Left lung (tissue), 10 donors: ENCODE results near the gene PDZD8. TPM values are rescaled to one million over a fixed set of nuclear protein-coding genes. Genes with fewer than 3 reads are reported as not detected.

Source experiments
- ATAC-seq: fragments of 200-7000 bp; cut with Tn5 transposase; one replicate; pipeline ENCODE4 v1.9.1; 2020; ENCODE audit warnings: moderate library complexity
- DNase-seq, 4 donors: peaks; one replicate each; pipeline ENCODE4 v3.0.0-alpha.2; 2013 to 2020
- H3K27ac ChIP-seq, 2 donors: fragments of 200-600 bp; sonication (generic) in 1 of 2; one replicate each; pipeline versions ENCODE4 v1.5.0 to v1.8.0; 2020 to 2021
- H3K27me3 ChIP-seq, 2 donors: fragments of 200-600 bp; sonication (generic) in 1 of 2; one replicate each; pipeline versions ENCODE4 v1.5.0 to v1.8.0; 2020 to 2021
- H3K36me3 ChIP-seq, 2 donors: fragments of 200-600 bp; sonication (generic) in 1 of 2; one replicate each; pipeline versions ENCODE4 v1.5.0 to v1.8.0; 2020 to 2021
- H3K4me1 ChIP-seq, 2 donors: fragments of 200-600 bp; one replicate each; pipeline ENCODE4 v1.8.0; 2021
- H3K4me3 ChIP-seq, 2 donors: fragments of 200-600 bp; sonication (generic) in 1 of 2; one replicate each; pipeline versions ENCODE4 v1.5.0 to v1.8.0; 2020 to 2021; ENCODE audit warnings: mild to moderate bottlenecking in 1 of 2
- H3K9me3 ChIP-seq, 2 donors: fragments of 200-600 bp; sonication (generic) in 1 of 2; one replicate each; pipeline versions ENCODE4 v1.5.0 to v1.8.0; 2020 to 2021
- intact Hi-C, 2 donors: fragments of 100-400 bp; cut with DNase I; formaldehyde crosslinking; loops; one replicate each; pipeline versions ENCODE4 v1.11.2 to v1.14.2; 2022
- polyA plus RNA-seq, 6 donors: library from polyadenylated mRNA; unstranded; fragments of 120-200 nt; gene quantifications; one replicate each; pipeline ENCODE4 v1.2.1, GENCODE V29; 2013; ENCODE audit not compliant: insufficient read length in 6 of 6
- total RNA-seq, 2 donors: library from RNA; stranded (reverse); fragmentation: NEBNext Ultra II Directional; extraction: Animal tissue kit (Norgen Biotek cat#: 25700); gene quantifications; one replicate each; pipeline ENCODE4 v1.2.1, GENCODE V29; 2021
- TF ChIP-seq, protein P1 (sequence below), 2 donors: fragments of 200-600 bp; sonication (generic) in 1 of 2; IDR thresholded peaks; one replicate each; pipeline versions ENCODE4 v1.5.0 to v1.8.0; 2021; ENCODE audit warnings: antibody characterized with exemption in 2 of 2
- donor health status: DM: no; HTN: yes; CAD: no.
- donor health status: DM: no; HTN: no; CAD: no.

Gene PDZD8
- total and polyA plus RNA-seq, 8 donors: 24.2 to 38.2 (median 29.6) TPM

DNA sequence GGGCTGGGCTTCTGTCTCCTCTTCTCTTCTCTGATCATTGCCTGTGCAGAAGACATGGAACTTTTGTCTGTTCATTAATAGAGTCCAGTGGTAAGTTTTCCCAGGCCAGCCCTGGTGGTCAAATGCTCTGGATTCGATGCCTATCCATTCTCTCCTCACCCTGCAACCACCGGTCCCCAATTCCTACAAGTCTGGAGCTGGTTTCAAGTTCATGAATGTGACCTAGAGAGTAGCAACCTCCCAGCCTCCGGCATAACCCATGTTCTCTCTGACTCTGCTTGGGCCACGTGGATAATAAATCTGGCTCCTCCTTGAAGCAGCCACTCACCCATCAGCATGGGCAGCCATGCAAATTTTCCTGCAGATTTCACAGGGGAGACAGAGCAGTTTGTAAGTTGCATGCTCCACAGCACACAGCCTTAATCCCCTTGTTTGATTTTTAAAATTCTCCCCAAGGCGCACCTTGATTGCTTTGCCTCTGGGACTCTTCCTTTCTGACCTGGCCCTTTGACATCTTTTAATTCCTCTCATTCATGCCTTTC, 37.3 kb upstream of the PDZD8 start:
- TF ChIP-seq, protein P1, sequence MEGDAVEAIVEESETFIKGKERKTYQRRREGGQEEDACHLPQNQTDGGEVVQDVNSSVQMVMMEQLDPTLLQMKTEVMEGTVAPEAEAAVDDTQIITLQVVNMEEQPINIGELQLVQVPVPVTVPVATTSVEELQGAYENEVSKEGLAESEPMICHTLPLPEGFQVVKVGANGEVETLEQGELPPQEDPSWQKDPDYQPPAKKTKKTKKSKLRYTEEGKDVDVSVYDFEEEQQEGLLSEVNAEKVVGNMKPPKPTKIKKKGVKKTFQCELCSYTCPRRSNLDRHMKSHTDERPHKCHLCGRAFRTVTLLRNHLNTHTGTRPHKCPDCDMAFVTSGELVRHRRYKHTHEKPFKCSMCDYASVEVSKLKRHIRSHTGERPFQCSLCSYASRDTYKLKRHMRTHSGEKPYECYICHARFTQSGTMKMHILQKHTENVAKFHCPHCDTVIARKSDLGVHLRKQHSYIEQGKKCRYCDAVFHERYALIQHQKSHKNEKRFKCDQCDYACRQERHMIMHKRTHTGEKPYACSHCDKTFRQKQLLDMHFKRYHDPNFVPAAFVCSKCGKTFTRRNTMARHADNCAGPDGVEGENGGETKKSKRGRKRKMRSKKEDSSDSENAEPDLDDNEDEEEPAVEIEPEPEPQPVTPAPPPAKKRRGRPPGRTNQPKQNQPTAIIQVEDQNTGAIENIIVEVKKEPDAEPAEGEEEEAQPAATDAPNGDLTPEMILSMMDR (IDR thresholded peaks at IDR 0.05): no peak
- no peak for DNase-seq
- intact Hi-C loops: no loop called here

GRCh38 chr10:117411479-117412399, 36.5 kb upstream of the PDZD8 start:
- TF ChIP-seq, protein P1 (IDR thresholded peaks at IDR 0.05): no peak
- H3K4me1 ChIP-seq: peaks cover 4 to 16% of the 10 kb centered on the region in 2 donors
- H3K4me3 ChIP-seq: no peak overlapping the region
- no peaks in the 10 kb centered on the region for H3K27me3 ChIP-seq
- ATAC-seq (no peak), DNase-seq (no peak)
- no peak overlapping the region for H3K27ac ChIP-seq
- H3K36me3 ChIP-seq: no peaks in the 10 kb centered on the region
- no peaks in the 10 kb centered on the region for H3K9me3 ChIP-seq
- intact Hi-C loops: no loop called here

More for the DNA sequence above, 37.3 kb upstream of the PDZD8 start:
- Histone ChIP-seq H3K27ac (no peak overlapping the region), H3K4me1 (peaks cover 4 to 16% of the 10 kb centered on the region in 2 donors), H3K4me3 (no peak overlapping the region), H3K36me3 (no peaks in the 10 kb centered on the region), H3K27me3 (no peaks in the 10 kb centered on the region), H3K9me3 (no peaks in the 10 kb centered on the region)
- no peak for ATAC-seq

DNA sequence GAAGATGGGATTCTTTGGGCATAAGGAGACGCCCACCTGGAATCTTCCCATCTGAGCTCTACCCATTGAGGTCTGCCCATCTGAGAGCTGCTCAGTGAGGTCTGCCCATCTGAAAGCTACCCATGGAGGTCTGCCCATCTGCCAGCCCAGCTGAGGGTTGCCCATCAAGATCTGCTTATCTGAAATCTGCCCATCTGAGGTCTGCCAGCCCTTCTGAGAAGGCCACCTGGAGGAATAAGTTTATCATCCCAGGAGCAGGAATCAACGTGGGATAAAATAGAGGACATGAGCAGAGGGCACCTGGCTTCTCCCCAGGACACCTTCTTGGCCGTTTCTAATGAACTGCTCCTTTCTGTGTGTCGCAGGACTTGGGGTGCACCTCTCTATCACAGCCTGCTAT, 35.3 kb upstream of the PDZD8 start:
- Histone ChIP-seq H3K36me3 (no peaks in the 10 kb centered on the region), H3K27ac (no peak overlapping the region), H3K4me3 (no peak overlapping the region), H3K27me3 (no peaks in the 10 kb centered on the region), H3K4me1 (peaks cover 4 to 19% of the 10 kb centered on the region in 2 donors), H3K9me3 (no peaks in the 10 kb centered on the region)
- intact Hi-C loops: no loop called here
- no peak for ATAC-seq
- TF ChIP-seq, protein P1 (IDR thresholded peaks at IDR 0.05): no peak
- no peak for DNase-seq

DNA sequence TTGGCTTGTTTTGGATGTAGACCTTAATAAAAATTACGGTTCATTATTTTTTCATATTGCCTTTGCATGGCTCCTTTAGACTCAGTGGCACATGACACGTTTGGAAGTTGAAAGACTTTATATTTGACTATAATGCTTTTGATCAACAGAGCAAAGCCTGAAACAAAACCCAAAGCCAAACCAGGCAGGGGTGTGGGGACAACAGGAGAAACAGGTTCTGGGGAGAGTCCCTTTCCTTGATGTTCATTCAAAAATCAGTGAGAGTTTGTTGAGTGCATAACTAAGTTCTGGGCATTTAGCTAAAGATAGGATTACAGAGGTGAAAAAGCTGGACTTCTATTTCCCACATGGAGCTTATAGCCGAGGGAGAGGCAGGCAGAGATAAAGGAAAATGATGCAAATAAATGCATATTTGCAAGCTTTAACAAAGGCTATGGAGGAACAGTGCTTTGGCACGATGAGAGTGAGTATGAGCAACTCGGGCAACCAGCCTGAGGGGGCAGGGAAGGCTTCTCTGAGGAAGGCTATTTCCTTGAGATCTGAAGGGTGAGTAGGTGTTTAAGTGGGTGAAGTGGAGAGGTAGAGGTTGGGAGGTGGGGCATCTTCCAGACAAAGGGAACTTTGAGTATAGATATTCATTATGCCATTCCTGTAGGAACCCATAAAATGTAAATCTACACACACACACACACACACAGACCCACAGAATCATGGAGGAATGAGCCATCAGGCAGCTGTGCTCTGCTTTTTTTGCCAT, 34.5 kb upstream of the PDZD8 start:
- H3K9me3 ChIP-seq: no peaks in the 10 kb centered on the region
- intact Hi-C loops: no loop called here
- TF ChIP-seq, protein P1 (IDR thresholded peaks at IDR 0.05): no peak
- H3K27ac ChIP-seq: no peak overlapping the region
- peak; percentile 89 for ATAC-seq
- H3K36me3 ChIP-seq: no peaks in the 10 kb centered on the region
- DNase-seq: peak in 1 of 4 donors; percentile 43
- H3K4me1 ChIP-seq: peaks cover 4 to 19% of the 10 kb centered on the region in 2 donors
- H3K27me3 ChIP-seq: no peaks in the 10 kb centered on the region
- no peak overlapping the region for H3K4me3 ChIP-seq
